Skeletal muscle cell (primary cell): ENCODE data around the gene CLUH.

Experiments
- DNase-seq: peaks from one replicate; pipeline ENCODE4 v3.0.0-alpha.2; 2010; ENCODE audit warnings: low read depth
- H3K4me3 ChIP-seq: 2 replicates; pipeline ENCODE4 v1.5.1; 2011; ENCODE audit warnings: low read depth, mild to moderate bottlenecking, control low read depth, low read length, moderate library complexity

CLUH gene

DNA sequence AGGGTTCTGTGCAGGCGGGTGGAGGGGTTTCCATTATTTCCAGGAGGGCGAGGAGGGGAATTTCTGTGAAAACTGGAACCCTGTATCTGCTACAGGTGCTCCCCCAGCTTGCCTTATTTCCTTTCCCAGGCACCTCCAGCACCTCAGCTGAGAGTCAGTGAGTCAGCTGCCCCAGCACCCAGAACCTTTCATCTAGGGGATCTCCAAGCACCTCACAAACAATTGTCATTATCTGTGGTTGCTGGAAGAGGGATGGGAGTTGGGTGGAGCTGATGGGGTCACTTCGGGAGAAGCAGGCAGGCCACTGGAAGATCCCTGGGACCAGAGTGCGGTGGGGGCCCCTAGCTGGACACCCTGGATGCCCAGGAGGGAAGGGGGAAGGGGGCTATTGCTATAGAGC lies 10.0 kb upstream of the CLUH start:
- no peak for DNase-seq
- H3K4me3 ChIP-seq: no peak overlapping the region

GRCh38 chr17:2719861-2720260 lies 8.3 kb upstream of the CLUH start:
- no peak overlapping the region for H3K4me3 ChIP-seq
- no peak for DNase-seq

DNA sequence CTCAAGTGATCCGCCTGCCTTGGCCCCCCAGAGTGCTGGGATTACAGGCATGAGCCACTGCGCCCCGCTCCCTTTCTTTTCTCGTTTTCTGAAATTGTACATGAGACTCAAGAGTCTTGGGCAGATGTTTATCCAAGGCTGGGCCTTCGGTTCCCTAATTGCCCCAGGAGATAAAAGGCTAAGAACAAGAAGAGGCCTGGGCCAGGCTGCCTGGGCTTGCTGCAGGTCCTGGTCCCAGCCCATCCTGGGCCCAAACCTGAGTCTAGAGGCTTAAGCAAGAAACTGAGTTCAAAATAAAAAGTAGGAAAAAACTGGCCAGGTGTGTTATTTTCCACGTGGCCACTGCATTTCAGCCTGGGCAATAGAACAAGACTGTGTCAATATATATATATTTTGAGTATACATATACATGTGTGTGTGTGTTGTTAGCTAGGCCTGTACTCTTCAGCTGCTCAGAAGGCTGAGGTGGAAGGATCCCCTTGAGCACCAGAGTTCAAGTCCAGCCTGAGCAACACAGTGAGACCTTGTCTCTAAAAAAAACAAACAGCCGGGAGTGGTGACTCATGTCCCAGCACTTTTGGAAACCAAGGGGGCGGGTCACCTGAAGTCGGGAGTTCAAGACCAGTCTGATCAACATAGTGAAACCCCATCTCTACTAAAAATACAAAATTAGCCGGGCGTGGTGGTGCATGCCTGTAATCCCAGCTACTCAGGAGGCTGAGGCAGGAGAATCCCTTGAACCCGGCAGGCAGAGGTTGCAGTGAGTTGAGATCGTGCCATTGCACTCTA lies 6.8 kb upstream of the CLUH start:
- H3K4me3 ChIP-seq: no peak overlapping the region
- no peak for DNase-seq

- H3K4me3 ChIP-seq: no peak overlapping the region
- no peak for DNase-seq
These were observed 5.1 kb upstream of the CLUH start for GRCh38 chr17:2716649-2717048.

DNA sequence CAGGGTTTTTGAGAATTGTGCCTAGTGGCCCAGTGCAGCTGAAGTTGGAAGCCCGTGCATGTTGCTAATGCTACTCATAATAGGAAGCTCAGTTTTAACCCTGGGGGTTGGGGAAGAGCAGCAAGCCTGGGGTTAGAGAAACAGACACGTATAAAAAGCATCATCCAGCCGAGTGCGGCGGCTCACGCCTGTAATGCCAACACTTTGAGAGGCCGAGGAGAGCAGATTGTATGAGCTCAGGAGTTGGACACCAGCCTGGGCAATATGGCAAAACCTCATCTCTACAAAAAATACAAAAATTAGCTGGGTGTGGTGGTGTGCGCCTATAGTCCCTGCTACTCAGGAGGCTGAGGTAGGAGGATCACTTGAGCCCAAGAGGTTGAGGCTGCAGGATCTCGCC lies 2.3 kb upstream of the CLUH start:
- H3K4me3 ChIP-seq: no peak overlapping the region
- DNase-seq: no peak

DNA sequence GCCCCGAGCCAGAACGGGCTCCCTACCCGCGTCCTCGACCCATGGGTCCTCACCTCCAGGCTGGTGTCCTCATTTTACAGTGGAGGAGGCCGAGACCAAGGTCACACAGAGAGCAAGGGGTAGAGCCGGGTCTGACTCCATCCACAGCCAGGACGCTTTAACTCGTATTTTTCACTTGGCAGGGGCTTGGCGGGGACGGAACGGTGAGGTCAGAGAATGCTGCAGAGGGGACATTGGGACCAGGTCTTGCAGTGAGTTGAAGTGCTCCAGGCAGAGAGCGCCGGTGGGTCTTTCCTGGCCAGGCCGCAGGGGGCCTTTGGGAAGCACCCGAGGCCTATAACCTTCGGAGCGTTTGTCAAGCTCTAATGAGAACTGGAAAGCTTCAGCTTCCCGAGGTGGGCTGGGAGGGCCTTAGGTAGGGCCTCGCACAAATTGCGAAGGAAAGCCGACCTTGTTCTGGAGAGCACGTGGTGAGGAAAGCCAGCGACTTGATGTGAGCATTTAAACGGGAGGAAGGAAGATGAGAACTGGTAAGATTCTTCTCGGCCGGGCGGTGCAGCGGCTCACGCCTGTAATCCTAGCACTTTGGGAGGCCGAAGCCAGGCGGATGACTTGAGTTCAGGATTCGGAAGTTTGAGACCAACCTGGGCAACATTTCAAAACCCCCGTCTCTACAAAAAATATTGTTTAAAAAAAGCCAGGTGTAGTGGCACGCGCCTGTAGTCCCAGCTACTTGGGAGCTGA lies 908 bp upstream of the CLUH start:
- H3K4me3 ChIP-seq: peak overlapping the region; percentile 76
- DNase-seq: no peak

- H3K4me3 ChIP-seq: peak overlapping the region; percentile 76
- DNase-seq: no peak
These were observed 559 bp downstream of the CLUH start for GRCh38 chr17:2710803-2711607.

DNA sequence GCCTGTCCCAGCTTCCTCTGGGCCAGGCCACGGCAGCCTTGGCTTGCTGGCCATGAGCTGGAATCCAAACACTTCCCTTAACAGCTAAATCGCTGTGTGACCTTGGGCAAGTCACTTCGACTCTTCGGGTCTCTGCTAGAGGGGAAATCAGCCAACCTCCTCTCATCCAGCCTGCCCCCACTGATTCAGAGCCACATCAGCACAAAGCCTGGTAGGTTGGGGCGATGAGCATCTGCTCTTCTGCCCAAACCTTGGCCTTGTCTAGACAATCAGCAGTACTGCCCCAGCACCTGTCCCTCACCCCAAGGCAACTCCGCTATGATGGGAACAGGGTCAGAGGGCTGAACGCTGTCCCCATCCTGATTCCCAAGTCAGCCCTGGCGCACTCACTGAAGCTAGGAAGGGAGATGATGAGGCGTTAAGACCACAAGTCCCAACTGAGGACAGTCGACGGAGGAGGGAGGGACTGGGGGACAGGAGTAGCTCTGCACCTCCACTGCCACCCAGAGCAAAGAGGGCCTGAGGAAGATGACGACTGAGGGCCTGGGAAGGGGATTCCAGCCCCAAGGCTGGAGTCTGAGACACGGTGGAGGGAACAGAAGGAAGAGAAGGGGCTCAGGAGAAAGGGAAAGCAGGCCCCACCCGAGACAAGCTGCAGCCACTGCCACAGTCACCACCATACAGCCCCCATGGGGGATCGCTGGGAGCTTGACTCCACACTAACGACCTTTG lies 1.3 kb downstream of the CLUH start:
- no peak for DNase-seq
- H3K4me3 ChIP-seq: peak overlapping the region; percentile 76

DNA sequence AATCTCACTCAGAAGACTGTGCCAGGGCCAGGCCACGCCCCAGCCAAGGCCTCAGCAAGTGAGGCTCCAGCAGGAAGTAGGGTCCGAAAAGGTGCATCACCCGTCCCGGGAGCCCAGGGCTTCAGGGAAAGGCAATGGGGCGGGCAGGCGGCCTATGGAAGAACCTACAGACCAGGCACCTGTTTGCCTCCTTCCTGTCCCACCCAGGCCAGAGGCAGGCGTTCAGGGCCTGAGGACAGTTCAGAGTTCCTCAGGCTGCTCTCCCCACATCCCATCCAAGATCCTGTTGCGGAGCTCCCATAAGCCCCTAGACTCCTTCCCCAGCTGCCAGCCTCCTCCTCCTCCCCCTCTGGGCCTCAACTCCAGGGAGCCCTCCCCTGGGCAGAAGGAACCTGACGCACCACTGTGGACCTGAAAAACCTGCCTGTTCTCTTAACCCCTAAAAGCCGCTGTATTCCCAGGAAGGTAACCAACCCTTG lies 2.3 kb downstream of the CLUH start:
- no peak overlapping the region for H3K4me3 ChIP-seq
- DNase-seq: no peak

- DNase-seq: no peak
These were observed 2.9 kb downstream of the CLUH start for GRCh38 chr17:2708585-2709182.

GRCh38 chr17:2707721-2708584 lies 3.6 kb downstream of the CLUH start:
- no peak for DNase-seq

More at GRCh38 chr17:2708585-2709182, 2.9 kb downstream of the CLUH start:
- H3K4me3 ChIP-seq: no peak overlapping the region

GRCh38 chr17:2706911-2707510 lies 4.6 kb downstream of the CLUH start:
- no peak overlapping the region for H3K4me3 ChIP-seq

More at GRCh38 chr17:2707721-2708584, 3.6 kb downstream of the CLUH start:
- H3K4me3 ChIP-seq: no peak overlapping the region

GRCh38 chr17:2705888-2706795 lies 5.4 kb downstream of the CLUH start:
- DNase-seq: no peak
- no peak overlapping the region for H3K4me3 ChIP-seq

More at GRCh38 chr17:2706911-2707510, 4.6 kb downstream of the CLUH start:
- no peak for DNase-seq

GRCh38 chr17:2705263-2705662 lies 6.3 kb downstream of the CLUH start:
- H3K4me3 ChIP-seq: no peak overlapping the region
- DNase-seq: peak; percentile 23

DNA sequence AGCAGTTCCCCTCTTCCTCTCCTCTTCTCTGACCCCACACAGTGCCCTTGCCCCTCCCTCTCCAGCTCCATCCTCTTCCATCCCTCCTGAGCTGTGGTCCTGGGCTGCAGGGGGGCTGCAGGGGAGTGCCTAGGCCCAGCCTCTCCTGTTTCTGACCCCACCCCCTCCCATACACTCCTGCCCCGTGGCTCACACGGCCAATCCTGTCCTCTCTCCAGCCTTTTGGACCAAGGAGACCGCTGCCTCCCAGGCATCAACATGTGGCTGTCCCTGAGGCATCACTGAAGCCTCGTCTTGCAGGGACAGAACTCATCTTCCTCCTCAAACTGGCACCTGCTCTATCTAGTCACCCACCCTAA lies 6.7 kb downstream of the CLUH start:
- no peak for DNase-seq
- H3K4me3 ChIP-seq: no peak overlapping the region

GRCh38 chr17:2704031-2704889 lies 7.3 kb downstream of the CLUH start:
- DNase-seq: no peak

More at GRCh38 chr17:2704031-2704889, 7.3 kb downstream of the CLUH start:
- H3K4me3 ChIP-seq: no peak overlapping the region
